Erythroblast (primary cell): Measurements from ENCODE around the gene BIRC7.

Source experiments
- DNase-seq, 2 experiments: peaks; one replicate each; lab custom pipeline; 2025; lab: John Stamatoyannopoulos, UW
- GATA1 ChIP-seq: IDR thresholded peaks from 2 replicates; pipeline ENCODE4 v1.6.1; 2011; ENCODE audit warnings: low read depth, mild to moderate bottlenecking, control low read depth, low read length, moderate library complexity
- POLR2A ChIP-seq: IDR thresholded peaks from 2 replicates; pipeline ENCODE4 v1.6.1; 2011; ENCODE audit warnings: mild to moderate bottlenecking, low read length

Gene BIRC7

DNA sequence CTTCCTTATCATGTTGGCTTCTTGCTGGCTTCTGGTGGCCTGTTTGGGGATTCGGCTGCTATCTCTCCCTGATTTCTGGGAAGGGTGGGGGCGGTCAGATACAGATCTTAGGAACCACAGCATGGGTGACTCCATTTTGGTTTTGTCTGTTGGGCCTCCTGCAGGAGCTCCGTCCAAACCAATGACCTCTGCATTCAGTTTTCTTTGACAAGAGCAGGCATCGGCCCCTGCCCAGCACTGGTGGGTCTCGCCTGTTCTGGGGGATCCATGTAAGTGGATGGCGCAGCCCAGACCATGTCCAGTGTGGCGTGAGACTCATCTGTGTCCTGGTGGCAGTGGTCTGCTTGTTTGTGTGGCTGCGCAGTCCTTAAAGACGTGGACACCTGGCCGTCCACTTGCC is 28.3 kb downstream of the BIRC7 start:
- TF ChIP-seq POLR2A (no peak), GATA1 (no peak)
- peak in 1 of 2 experiments; percentile 41 for DNase-seq

DNA sequence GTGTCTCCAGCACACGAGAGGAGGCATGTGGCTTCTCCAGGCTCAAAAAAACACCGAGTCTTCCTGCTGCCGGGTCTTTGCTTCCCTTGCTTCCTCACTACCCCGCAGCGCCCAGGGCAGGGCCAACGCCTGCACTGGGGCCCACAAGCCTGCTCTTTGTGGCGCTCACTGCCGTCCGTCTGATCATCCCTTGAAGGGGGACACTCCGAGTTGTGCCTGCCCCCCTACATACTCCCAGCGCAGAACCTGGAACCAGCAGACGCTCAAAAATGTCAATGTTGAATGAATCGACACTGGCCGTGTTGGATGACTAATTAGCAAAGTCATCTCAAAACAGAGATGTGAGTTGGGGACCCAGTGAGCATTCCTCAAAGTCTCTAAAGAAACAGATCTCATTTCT is 28.8 kb downstream of the BIRC7 start:
- TF ChIP-seq GATA1 = no peak
- DNase-seq = no peak

DNA sequence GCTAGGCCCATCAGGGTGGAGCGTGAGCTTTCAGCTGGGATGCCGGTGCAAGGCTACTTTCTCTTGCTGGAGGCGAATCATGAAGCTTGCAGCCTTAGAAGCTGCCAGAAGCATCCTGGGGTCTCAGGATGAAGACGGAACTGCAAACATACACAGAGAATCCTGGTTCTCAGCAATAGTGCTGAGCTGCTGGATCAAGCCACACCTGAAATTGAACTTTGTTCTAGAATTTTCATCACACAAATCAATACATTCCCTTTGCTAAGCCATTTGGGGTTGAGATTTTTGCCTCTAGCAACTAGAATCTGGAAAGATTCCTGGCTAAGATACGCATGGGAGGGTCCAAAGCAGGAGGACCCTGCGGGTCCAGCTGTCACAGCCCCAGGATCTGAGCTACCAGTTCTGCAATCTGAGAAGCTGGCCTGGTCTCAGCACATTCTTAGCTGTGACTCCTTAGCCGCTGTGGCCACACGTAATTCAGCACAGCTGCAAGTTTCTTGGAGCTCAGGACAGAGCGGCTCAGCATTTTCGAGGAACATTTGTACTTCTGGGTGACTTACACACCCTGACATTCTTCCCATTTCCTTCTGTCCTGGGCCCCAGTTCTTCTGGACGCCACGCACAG is 30.3 kb downstream of the BIRC7 start:
- no peak for DNase-seq
- no peak for TF ChIP-seq GATA1
- TF ChIP-seq POLR2A = no peak

GRCh38 chr20:63267691-63268090 is 32.0 kb downstream of the BIRC7 start:
- TF ChIP-seq POLR2A = no peak
- no peak for TF ChIP-seq GATA1
- no peak for DNase-seq

- DNase-seq = no peak
- TF ChIP-seq GATA1 (no peak), POLR2A (no peak)
Measured at GRCh38 chr20:63268256-63268655, 32.6 kb downstream of the BIRC7 start.

- TF ChIP-seq POLR2A (no peak), GATA1 (no peak)
Measured at GRCh38 chr20:63268671-63269439, 33.1 kb downstream of the BIRC7 start.

GRCh38 chr20:63269724-63270123 is 34.0 kb downstream of the BIRC7 start:
- TF ChIP-seq GATA1 (no peak), POLR2A (no peak)
- no peak for DNase-seq

More at GRCh38 chr20:63268671-63269439, 33.1 kb downstream of the BIRC7 start:
- DNase-seq = no peak

DNA sequence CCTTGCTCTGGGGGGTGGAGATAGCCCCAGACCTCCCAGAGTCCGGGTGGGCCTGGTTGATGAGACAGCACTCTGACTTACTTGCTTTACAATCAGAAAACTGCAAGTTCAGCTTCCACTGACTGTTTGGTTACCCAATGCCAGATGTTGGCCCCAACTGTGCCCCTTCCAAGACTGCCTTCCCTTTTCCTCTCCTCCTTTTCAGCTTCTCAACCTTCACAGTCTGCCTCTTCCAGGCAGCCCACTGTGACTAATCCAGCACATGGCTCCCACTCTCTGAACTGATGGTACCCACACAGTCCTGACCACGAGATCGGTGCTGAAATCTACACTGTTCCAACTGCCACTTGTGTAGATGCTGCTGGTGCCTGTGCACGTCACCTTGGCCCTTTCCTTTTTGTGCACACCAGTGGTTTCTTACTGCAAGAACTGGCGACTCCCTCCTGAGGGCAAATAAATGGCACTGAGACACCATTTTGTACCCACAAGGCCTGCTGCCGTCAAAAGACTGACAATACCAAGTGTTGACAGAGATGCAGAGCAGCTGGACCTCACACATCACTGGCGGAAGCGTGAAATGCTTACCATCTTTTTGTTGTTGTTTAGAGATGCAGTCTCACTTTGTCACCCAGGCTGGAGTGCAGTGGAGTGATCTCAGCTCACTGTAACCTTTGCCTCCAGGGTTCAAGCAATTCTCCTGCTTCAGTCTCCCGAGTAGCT is 35.1 kb downstream of the BIRC7 start:
- TF ChIP-seq GATA1 (no peak), POLR2A (no peak)
- DNase-seq = peak; percentile 43 to 66

DNA sequence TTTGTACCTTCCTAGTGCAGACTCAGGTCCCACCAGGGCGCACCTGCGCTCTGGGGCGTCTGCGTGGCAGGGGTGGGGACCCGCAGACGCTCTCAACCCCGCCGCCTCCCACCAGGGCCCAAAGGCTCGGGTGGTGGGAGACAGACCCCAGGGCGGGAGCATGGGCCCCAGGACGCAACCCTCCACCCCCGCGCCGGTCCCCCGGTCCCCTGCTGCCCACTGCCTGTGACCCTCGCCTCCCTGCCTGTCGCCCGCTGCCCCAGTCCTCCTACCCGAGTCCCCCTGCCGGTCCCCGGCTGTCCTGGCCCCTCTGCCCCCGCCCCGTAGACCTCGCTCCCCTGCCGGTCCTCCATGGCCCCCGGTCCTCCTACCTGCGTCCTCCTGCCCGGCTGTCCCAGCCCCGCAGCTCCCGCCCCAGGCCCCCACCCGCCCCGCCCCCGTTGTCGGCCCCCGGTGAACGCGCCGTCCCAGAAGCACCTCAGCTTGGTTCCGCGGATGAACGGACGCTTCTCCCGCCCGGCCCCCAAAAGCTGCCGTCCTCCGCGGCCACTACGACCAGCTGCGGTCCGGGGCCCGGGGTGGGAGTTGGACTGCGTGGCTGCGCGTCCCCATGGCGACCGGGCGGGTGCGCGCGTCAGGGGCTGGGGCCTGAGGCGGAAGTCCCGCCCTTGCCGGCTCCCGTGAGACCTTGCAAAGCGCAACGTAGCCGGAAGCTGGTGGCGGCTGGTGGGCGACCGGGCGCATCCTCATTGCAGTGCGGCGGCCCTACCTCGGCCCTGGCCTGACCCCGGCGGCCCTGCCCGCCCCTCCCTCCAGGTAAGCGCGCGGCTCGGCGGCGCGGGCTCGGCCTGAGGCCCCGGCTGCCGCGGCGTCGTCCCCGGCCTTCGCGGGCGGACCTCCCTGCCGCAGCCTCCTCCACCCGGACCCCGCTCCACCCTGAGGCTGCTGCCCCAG is 36.7 kb downstream of the BIRC7 start, which contains the start of gene ARFGAP1:
ARFGAP1 (plus strand) TSS at position 709 of the 954 bp plus-strand sequence. CDS start 2,768 bp downstream, outside the sequence.
- TF ChIP-seq GATA1 = no peak
- TF ChIP-seq POLR2A = peak; percentile 60

DNA sequence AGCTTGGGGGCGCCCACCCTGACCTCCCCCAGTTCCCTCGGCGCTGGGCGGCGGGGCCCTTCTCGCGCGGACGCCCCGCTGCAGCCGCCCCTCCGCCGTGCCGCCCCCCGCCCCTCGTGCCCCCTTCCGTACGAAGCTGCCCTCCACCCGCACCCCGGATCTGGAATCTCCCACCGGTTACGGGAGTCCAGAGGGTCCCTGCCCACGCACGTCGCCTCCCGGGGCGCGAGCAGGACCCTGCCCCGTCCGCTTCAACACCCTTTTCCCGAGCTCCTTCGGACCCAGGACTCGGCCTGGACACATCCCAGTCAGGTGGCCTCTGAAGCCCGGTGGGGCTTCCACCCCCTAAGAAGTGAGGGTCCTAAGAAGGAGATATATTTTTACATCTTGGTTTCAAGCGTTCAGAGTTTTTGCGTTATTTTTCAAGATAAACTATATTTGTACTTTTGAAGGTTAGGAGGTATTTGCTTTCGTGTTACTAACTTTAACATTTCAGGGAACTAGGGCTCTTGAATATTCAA is 37.4 kb downstream of the BIRC7 start:
- TF ChIP-seq POLR2A (peak; percentile 7), GATA1 (no peak)
- peak in 1 of 2 experiments; percentile 50 for DNase-seq

More for the DNA sequence above, 36.7 kb downstream of the BIRC7 start, which contains the start of gene ARFGAP1:
- peak; percentile 91 to 94 for DNase-seq

- DNase-seq = peak; percentile 18 to 53
- TF ChIP-seq GATA1 (no peak), POLR2A (no peak)
Measured at GRCh38 chr20:63273635-63274380, 38.1 kb downstream of the BIRC7 start.

DNA sequence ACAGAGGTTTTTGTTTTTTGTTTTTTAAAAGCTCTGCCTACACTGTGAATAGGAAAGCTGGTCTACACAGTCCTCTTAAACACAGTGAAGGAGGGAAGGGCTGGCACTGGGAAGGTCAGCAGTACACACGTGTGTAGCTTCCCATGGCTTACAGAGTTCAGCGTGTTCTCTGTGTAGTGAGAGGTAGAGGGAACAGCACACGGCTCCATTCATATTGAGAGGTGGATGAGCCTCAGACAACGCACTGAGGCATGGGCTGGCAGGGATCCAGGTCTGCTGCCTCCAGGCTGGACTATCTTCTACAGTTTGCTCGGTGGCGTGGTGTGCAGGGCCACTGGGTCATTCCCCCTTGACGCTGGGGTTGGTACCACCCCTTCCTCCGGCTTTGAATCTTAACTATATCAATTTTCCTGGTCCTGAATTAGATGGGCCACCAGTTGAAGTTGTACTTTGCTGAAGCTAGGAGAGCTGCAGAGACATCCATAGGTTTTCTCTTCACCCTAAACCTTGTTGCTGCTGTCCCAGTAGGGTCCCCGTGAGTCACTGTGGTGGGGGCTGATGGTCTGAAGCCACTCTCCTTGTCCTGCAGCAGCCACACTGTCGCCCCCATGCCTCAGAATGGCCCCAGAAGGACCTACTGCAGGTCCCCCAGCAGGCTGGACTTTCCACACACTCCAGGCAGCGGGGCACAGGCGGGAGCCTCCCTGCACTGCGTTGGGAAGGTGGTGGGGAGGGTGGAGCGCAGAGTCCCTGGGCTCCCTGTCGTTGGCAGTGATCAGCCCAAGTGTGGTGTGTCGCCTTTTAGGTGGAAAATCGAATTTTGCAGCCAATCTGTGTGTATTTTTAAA is 38.9 kb downstream of the BIRC7 start:
- DNase-seq = peak in 1 of 2 experiments; percentile 20
- TF ChIP-seq POLR2A (no peak), GATA1 (no peak)
